Hippocampal formation (tissue), 2 donors: ENCODE measurements around the gene OVOL3.
"Not testable (repeated sequence)": the region's sequence is repeated elsewhere in the genome, so short reads cannot be mapped to it uniquely, and the experiment has no call there.

ENCODE experiments used
- DNase-seq, 2 donors: peaks; one replicate each; lab custom pipeline; 2025; lab: John Stamatoyannopoulos, UW

OVOL3 gene

GRCh38 chr19:36110487-36111199 is at the start of gene OVOL3:
OVOL3 (plus strand) TSS chr19:36111143; CDS start chr19:36111203, 60 bp downstream.
- DNase-seq: no peak

GRCh38 chr19:36061367-36061766 is 49.6 kb upstream of the OVOL3 start:
- no peak for DNase-seq

- DNase-seq: no peak
These were observed 46.1 kb upstream of the OVOL3 start for GRCh38 chr19:36064826-36065225.

GRCh38 chr19:36067681-36068080 is 43.3 kb upstream of the OVOL3 start:
- DNase-seq: no peak

GRCh38 chr19:36068810-36069499 is 42.0 kb upstream of the OVOL3 start:
- not testable (repeated sequence) for DNase-seq

GRCh38 chr19:36072081-36072480 is 38.9 kb upstream of the OVOL3 start:
- no peak for DNase-seq

GRCh38 chr19:36073121-36073876 is 37.6 kb upstream of the OVOL3 start:
- DNase-seq: no peak

- DNase-seq: no peak
These were observed 31.5 kb upstream of the OVOL3 start for GRCh38 chr19:36079389-36079945.

- DNase-seq: peak; percentile 72
These were observed 29.6 kb upstream of the OVOL3 start for GRCh38 chr19:36081385-36081784.

- DNase-seq: no peak
These were observed 29.0 kb upstream of the OVOL3 start for GRCh38 chr19:36081894-36082293.

GRCh38 chr19:36082916-36083315 is 28.0 kb upstream of the OVOL3 start:
- DNase-seq: no peak

- DNase-seq: no peak
These were observed 26.5 kb upstream of the OVOL3 start for GRCh38 chr19:36084231-36085009.

- DNase-seq: no peak
These were observed 24.6 kb upstream of the OVOL3 start for GRCh38 chr19:36086326-36086725.

GRCh38 chr19:36089847-36090246 is 21.1 kb upstream of the OVOL3 start:
- DNase-seq: no peak

GRCh38 chr19:36090910-36091695 is 19.8 kb upstream of the OVOL3 start:
- no peak for DNase-seq

- no peak for DNase-seq
These were observed 18.4 kb upstream of the OVOL3 start for GRCh38 chr19:36092566-36092965.

- DNase-seq: no peak
These were observed 17.7 kb upstream of the OVOL3 start for GRCh38 chr19:36093146-36093662.

- peak; percentile 51 to 62 for DNase-seq
These were observed 17.3 kb upstream of the OVOL3 start for GRCh38 chr19:36093687-36094086.

GRCh38 chr19:36097036-36097435 is 13.9 kb upstream of the OVOL3 start:
- peak; percentile 85 to 93 for DNase-seq

GRCh38 chr19:36099166-36099785 is 11.7 kb upstream of the OVOL3 start:
- no peak for DNase-seq
